ENCODE measurements around the gene ERFE. TPM values are rescaled to one million over a fixed set of nuclear protein-coding genes. Genes with fewer than 3 reads are reported as not detected.

ERFE gene
- total and polyA plus RNA-seq, 2 of the 13 experiments (the other 11 are each of a cell fraction or from before 2014, with no cell fraction given): 0.09 TPM; not detected in 1

- 0 out of 2 replicates have a peak, but pooled peaks have one; percentile 45 for TF ChIP-seq HIC2 (CRISPR knock-in tag; IDR thresholded peaks at IDR 0.05; ENCODE audit: low read depth)
- peak; percentile 43 to 69; a peak in 3 of 4 replicates for TF ChIP-seq NR2F1 (CRISPR knock-in tag; IDR thresholded peaks at IDR 0.05)
- TF ChIP-seq HES4 (CRISPR knock-in tag; IDR thresholded peaks at IDR 0.05; ENCODE audit: borderline replicate concordance): no peak
- 0 out of 2 replicates have a peak, but pooled peaks have one; percentile 34 for TF ChIP-seq MTA1 (CRISPR knock-in tag; IDR thresholded peaks at IDR 0.05; ENCODE audit: borderline replicate concordance)
- no peak for TF ChIP-seq DR1 (CRISPR knock-in tag; IDR thresholded peaks at IDR 0.05)
- TF ChIP-seq ZBTB38 (CRISPR knock-in tag; IDR thresholded peaks at IDR 0.05): 0 out of 2 replicates have a peak, but pooled peaks have one; percentile 36
- TF ChIP-seq SMC3 (IDR thresholded peaks at IDR 0.05; ENCODE audit: low read length): no peak
- TF ChIP-seq FOXP4 (CRISPR knock-in tag; IDR thresholded peaks at IDR 0.05): no peak
- TF ChIP-seq CENPT (CRISPR knock-in tag; IDR thresholded peaks at IDR 0.05; ENCODE audit: low read depth): no peak; the same call in none of the 2 replicates
- TF ChIP-seq ZNF749 (CRISPR knock-in tag; IDR thresholded peaks at IDR 0.05; ENCODE audit: borderline replicate concordance): 0 out of 2 replicates have a peak, but pooled peaks have one; percentile 59
- peak; percentile 53; the same call in 1 of the 2 replicates for TF ChIP-seq LBX2 (CRISPR knock-in tag; IDR thresholded peaks at IDR 0.05; ENCODE audit: borderline replicate concordance)
- TF ChIP-seq THRA (CRISPR knock-in tag; IDR thresholded peaks at IDR 0.05; ENCODE audit: borderline replicate concordance): peak; percentile 88; the same call in 1 of the 2 replicates
- no peak for TF ChIP-seq RFXAP (CRISPR knock-in tag; IDR thresholded peaks at IDR 0.05; ENCODE audit: borderline replicate concordance)
- peak in 1 of 2 experiments; percentile 27; a peak in 1 of 4 replicates for TF ChIP-seq HMGXB4 (CRISPR knock-in tag; IDR thresholded peaks at IDR 0.05; ENCODE audit: borderline replicate concordance in 1 of 2, low read depth in 1 of 2)
- peak; percentile 25; the same call in 1 of the 2 replicates for TF ChIP-seq SAP130 (CRISPR knock-in tag; IDR thresholded peaks at IDR 0.05; ENCODE audit: low read depth)
- TF ChIP-seq ZZZ3 (CRISPR knock-in tag; IDR thresholded peaks at IDR 0.05; ENCODE audit: borderline replicate concordance): 0 out of 2 replicates have a peak, but pooled peaks have one; percentile 21
- TF ChIP-seq ELF1 (CRISPR knock-in tag; IDR thresholded peaks at IDR 0.05): no peak
- TF ChIP-seq CAMTA2 (CRISPR knock-in tag; IDR thresholded peaks at IDR 0.05; ENCODE audit: borderline replicate concordance): no peak
- TF ChIP-seq NR2C2 (CRISPR knock-in tag; IDR thresholded peaks at IDR 0.05; ENCODE audit: borderline replicate concordance): 0 out of 2 replicates have a peak, but pooled peaks have one; percentile 22
These were observed 19.4 kb upstream of the ERFE start (continued) for GRCh38 chr2:238139196-238140039.

Data from HepG2 (cell line).